GM18499 (cell line): ENCODE measurements around the gene BMPER.

ENCODE experiments used
- ATAC-seq: cut with Tn5 transposase; IDR thresholded peaks from one replicate; pipeline ENCODE4 v1.9.1; 2021; ENCODE audit warnings: moderate number of reproducible peaks; ENCODE audit not compliant: insufficient read depth, unreplicated experiment

The BMPER gene

DNA sequence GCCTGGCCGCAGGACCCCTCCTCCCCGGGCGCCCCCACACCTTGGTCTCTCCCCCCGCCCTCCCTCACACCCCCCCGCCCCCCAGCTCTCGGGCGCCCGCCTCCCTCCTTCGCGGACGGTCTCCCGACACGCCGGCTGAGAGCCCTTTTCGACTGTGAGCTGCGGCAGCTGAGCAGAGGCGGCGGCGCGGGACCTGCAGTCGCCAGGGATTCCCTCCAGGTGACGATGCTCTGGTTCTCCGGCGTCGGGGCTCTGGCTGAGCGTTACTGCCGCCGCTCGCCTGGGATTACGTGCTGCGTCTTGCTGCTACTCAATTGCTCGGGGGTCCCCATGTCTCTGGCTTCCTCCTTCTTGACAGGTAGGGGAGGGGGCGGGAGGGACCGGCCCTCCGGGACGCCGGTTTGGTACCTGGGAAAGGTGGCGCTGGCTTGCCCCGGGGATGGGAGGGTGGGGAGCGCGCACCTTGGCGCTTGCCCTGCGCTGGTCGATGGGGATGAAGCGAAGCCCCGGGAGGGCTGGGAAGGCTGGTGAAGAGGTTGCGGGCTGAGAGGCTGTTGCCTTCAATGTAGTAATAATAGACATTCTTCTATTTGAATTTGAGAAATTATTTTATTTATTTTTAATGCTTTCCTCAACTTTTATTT is at the start of gene BMPER:
BMPER (plus strand) TSS at position 151 of the 644 bp plus-strand sequence; CDS start at position 226, 75 bp downstream.
- no peak for ATAC-seq

DNA sequence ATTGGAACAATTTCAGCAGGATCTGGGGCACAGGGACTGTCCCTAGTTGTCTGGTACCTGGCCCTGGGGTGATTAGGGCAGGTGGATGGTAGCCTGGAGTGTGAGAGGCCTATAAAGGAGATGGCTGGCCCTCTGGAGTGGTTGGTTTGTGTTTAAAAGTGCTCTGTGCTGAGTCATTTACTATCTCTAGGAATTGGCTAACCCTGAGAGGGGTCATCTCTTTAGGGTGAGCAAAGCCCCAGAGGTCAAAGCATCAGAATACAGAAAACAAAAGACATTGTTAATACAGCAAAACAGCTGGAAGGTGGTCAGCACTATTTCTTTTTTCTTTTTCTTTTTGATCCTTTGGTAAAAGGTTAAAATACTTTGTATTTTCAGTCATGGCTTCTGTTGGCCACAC is 43.4 kb upstream of the BMPER start:
- no peak for ATAC-seq

DNA sequence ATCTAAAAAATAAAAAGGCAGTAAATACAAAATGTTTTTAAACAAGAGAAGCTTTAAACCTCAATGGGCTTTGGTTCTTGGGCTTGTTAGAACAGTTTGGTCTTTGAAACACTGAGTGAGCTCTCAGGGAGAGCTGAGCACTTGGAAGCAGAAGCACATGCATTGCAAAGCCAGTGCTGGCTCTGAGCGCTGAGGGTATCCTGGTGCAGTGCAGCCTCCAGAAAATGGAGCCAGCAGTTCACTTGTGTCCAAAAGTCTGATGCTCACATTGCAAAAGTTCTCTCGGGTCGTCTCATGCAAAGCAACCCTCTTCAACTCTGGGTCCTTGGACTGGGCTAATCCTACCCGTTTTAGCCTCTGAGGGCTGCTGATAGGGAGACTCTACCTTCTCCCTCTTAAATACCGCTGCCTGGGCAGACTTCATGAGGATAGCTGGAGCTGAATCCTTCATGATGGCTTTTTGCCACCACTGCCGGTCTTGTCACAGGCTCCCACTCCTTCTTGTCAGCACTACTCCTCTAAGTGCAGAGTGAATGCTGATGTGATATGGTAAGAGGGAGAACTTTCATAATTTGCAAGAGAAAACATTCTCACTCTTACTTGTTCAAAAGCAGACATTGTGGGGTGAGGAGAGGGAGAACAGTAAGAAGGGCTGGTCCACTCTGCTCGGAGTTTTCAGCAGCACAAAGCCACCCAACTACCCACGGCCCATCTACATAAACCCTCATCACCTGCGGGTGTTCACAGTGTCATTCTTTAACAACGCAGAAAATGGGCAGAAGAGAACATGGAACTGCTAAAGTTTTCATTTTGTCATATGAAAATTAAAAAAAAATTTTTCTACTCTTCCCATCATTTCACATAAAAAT is 42.2 kb upstream of the BMPER start:
- ATAC-seq, result no peak

DNA sequence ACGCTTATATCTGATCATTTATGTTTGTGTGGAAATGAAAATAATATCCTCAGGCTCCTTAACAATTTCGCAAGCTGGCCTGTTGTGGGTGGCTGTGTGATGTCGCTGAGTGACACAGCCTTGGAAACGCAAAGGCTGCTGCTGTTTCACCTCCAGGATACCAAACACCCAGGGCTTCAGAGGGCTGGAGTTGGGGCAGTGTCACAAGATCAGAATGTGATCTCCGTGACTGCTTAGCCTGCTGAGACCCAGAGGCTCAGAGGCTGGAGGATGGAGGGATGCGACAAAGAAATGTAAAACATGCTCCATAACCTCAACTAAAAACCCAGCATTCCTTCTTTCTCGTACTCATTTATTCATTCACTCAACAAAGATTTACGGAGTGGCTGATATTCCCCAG is 37.2 kb upstream of the BMPER start:
- no peak for ATAC-seq

DNA sequence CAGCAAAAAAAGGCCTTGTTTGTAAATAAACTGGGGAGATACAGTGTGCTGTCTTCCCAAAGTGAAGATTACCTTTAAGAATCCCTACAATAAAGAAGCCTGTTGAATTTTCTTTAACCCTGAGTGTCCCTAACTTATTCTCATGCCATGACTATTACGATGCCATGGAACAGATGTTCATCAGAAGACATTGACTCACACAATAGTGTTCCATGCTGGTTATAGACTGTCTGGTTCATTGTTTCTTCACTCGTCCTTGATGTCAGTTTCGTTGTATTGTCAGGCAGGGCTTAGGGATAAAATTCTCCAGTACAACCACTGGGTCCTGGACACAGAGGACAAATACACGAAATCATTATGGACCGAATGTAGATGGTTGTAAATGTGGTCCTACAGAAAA is 36.2 kb upstream of the BMPER start:
- no peak for ATAC-seq

DNA sequence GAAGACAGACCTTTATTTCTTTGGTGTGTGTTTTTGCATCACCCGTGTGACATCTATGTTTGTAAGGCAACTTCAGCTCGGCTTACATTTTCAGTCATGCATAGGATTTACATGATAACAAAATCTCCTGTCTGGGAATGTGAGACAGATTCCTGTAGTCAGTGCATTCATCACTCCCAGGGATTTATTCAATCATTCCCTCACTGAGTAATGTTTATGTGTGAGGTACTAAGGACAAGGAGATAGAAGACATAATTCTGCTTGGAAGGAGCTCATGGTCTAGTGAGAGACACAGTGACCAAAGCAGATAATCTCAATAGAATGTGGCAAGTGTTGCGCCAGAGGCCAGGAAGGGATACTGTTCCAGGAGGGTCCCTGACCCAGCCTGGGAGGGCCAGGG is 35.2 kb upstream of the BMPER start:
- no peak for ATAC-seq

DNA sequence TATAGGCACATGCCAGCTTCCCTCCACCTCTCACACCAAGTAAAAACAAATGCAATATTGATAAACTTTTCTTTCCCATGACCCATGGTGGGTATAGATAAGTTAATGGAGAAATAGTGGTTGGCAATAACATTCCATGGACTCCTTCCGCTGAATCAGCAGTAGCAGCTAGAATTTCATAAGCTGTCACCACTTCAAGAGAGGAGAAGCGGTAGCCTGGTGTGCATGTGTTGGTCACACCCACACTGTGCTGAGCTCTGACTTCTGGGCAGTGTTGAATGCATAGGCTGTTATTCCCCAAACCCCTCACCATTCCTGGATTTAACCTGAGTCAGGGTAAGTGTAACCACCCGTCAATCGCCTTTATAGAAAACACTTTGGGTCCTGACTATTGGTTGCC is 32.5 kb upstream of the BMPER start:
- ATAC-seq, result no peak

DNA sequence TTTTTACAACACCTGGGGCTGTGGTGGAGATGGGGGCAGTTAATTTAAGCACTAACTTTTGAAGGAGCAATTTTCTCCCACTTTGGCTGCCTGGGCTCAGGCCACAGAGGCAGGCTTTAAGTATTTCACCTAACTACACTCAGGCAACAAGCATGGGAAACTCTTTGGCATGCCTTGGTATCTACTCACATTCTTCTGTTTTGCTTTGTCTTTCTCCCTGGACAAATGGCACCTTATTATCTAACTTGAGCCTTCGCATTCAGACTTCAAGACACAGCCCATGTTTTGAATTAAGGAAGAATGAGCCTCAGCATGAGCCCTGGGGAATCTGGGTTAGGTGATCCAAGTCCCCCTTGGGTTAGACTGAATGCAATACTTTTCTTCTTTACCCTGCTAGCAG is 31.8 kb upstream of the BMPER start:
- no peak for ATAC-seq

DNA sequence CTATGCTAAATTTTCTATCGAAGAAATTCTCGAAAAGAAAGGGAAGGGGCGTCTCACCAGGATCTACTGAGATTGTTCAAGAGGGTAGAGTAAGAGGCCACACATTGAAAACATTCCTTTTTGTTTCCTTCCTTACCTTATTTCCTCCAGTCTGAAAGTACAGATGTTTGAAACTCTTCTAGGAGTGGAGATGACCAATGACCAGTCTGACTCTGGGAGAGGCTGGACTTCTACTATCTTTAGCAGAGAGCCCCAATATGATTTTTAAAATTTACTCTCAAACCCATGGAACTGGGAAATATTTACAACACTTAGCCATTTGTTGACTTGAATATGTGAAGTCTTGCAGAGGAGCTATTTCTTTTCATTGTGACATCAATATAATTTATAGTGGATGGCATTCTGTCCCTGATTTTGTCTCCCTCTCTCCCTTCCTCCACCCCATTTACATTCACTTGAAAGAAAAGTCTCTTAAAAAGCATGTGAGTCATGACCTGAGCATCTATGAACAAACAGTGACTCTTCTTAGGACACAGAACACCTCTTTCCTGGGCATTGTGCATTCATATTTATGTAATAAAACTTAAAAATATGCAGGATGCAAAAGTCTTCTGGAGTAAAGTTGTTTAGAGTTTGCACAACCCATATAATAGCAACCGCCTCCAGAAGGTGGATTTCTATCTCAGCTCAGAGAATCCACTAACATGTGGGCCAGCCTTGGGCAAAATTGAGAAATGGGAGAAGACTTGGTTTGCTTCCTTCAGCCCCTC is 31.2 kb upstream of the BMPER start:
- ATAC-seq, result no peak

DNA sequence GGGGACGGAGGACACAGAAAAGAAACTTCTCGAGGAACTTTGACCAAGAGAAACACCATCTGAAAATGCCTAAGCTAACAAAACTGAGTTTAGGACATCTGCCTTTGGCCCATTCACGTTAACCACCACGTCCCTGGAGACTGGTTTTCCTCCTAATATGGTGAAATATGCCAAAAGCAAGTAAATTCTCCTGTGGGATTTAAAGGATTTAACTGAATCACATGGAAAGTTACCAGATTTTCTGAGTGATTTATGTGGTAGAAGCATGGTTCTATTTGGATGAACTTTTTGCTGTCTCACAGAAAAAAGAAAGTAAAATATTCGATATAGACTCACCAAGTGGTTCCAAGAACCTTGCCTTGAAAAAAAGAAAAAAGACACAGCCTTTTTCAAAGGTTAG is 30.4 kb upstream of the BMPER start:
- no peak for ATAC-seq

DNA sequence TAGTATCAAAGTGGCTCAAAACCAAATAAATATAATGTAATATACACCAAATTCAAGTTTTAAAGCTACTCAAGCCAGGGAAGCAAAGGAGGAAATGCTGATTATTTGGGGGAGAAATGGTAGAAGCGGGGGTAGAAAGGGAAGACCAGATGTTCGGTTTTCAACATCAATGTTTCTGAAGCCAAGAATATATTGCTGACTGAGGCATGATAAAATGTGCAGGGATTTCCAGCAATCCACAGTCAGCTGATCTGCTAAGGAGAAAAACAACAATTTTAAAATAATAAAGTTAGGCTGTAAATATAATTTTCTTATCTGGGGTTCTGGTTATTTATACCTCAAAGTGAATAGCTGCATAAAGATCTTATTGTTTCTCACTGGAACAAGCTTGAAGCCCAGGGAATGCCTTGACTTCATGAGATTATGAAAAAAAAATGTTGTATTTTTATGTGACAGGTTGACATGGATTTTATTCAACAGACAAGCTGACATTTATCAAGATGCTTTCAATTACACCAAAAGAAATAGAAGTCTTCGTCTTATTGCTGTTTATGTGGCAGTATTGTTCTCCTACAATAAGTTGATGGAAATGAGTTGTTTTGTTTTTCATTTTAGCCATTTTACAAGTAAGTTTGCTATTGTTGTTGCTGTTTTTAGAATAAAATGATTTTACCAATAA is 28.6 kb upstream of the BMPER start:
- ATAC-seq, result no peak

DNA sequence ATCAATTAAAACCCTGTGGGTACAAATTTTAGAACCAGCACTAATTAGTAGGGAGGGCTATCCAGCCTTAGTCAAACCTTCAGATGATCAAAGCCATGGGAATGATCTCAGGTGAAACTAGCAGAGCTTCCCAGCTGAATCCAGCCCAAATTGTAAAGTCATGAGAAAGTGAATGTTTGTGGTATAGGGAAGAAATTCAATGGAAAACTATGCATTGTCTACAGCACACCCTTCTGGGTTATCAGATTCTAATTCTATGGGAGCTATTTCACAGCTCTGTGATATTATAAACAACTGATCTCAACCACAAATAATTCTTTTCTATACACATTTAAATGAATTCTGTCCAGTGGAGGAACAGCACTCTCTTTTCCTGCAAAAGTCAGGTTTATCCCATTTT is 24.6 kb upstream of the BMPER start:
- no peak for ATAC-seq

DNA sequence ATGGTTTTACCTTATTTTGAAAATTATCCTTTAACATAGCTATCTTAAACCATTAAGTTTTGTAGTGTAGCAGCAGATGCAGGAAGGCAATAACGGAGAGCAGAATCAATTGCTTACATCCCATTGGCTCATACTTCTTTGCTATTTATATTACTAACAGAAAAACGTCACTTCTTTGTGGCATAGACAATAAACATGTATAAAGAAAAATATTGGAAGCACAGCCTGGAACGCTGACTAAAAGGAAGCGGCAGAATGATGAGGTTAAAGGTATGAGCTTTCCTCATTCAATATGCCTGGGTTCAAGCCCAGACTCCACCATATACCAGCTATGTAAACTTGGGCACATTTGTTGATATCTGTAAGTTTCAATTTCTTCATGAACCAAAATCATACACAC is 24.0 kb upstream of the BMPER start:
- no peak for ATAC-seq

DNA sequence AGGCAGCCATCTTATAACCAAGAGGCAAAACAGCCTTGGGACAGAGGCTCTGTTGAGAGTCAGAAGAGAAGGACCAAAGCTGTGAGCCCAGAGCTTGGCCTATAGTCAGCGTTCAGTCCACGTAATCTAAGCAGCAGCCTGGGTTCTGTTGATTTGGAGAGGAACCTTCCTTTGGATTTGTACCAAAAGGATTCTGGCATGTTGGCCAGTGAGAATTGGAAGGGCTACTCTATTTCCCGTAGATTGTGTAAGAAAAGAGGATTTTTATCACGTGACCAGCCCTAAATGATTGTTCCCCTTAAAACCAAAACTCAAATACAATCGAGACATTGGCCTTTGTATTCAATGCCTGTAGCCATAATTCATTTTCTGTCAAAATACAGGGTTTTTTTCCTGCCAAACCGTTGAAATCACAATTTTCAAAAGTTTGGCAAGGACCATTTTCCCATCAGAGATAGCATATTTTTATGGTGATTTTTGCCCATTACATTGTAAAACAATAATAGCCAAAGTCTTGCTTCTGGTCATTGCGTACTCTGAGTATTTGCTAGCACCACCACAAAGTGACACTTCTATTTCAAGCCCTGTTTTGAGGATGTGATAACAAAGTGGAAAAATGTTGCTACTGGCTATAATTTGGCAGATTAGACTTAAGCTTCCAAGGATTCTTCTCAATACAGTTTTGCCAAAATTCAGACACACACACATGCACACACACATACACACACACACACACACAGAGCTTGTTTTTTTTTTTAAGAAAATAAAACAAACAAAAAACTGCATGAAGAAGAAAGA is 23.1 kb upstream of the BMPER start:
- ATAC-seq, result no peak

DNA sequence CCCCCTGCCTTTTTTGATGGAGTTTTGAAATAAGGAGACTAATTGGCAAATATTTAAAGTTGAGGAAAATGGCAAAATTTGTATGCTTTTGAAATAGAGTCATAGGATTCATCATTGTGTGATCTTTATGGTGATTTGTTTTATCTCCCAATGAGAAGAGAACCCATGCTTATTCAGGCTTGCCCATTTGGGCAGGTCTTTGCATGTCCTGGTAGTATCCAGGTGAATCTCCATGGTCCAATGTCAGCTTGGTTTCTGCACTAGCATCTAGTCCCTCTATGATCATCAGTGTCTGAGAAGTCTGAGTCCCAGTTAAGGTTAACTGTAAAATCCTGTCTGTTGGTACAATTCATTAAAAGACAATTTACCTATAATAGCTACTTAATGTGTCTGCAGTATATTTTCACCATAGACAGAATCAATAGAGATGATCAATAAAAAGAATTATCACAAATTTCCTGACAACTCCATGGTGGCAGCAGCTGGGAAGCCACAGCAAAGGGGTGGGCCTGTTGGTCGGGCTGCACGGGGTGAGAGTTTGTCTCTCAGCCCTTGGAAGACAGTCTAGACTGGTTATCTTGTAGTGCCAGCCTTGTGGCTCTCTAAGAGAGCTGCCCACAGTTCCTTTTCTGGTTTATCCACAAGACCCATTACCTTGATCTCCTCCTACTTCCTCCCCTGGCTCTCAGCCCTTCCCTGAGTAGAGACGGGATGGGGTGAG is 22.2 kb upstream of the BMPER start:
- ATAC-seq, result no peak

DNA sequence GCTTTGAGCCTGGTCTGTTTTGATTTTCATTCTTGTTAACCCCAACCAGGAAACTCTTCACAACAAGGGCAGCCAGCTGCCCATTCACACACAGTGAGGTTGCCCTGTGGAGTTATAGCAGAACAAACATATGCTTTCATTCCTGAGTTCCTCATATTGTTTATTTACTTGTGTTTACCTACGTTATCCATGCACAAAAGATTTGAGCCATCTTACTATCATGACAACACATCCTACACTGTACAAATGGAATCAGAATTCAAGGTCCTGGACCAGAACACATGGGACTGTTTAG is 21.7 kb upstream of the BMPER start:
- ATAC-seq, result no peak

DNA sequence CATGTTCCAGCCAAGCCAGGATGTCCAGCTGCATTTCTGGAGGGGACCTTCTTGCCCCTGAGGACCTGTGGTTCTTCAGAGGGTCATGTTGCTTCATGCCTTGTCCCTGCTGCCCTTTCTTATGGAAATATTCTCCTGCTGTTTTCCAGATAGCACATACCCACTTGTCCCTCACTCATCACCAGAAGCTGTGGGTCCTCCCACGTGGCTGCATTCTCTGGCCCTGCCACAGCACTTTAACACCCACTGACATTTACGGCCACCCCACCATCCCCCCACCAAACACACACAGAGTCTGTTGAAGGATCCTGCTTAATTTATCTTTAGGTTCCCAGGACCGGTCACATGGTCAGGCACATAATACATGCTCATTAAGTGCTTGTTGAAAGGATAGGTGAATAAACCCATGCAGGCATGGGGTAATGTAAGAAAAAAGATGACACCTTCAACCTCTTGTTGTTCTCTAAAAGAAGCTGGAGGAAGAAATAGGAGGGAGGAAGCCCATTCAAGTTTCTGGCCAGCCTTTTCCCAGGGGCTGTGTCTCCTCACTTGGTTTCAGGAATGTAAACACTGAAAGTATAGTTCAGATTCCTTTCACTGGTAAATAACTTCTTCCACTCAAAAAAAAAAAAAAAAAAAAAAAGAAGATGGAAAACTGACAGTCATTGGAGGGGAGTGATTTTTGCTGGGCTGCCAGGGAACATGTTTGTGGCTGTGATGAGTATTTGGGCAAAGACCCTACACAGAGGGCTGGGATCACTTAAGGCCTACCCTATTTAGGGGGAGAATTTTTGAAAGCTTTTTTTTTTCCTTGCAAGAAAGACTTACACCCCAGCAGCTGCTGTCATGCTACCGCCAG is 19.8 kb upstream of the BMPER start:
- no peak for ATAC-seq

DNA sequence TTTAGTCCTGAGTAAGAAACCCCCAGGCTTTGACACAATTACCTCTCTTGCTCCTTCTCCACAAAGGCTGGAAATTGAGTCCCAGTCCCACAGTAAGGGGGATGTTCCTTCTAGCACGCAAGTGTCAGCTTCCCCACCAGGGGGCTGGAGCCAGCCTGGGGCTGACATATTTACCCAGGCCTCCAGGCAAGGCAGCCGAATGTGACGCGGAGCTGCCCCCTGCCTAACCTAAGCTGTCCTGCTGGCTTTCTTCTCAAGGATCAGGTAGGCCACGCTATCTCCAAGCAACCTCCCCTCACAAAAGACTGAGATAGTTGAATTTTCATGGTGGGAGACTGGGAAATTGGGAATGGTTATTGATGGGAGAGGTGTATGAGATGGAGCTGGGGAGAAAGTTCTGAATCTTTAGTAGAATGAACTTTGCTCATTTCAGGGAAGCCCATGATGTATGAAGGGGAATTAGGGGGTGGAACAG is 19.2 kb upstream of the BMPER start:
- ATAC-seq, result no peak
